ENCODE data around the gene HTR6.

HTR6 gene

GRCh38 chr1:19648689-19649088 is 16.0 kb upstream of the HTR6 start:
- peaks cover 4% of the 10 kb centered on the region for H3K27me3 ChIP-seq (ENCODE audit: low read depth, low read length)
- peaks cover 25 to 55% of the 10 kb centered on the region in 2 donors for H3K4me1 ChIP-seq (ENCODE audit: control insufficient read depth in 1 of 2, insufficient read depth in 2 of 2, low read length in 2 of 2)
- H3K36me3 ChIP-seq (ENCODE audit: control insufficient read depth in 1 of 2, insufficient read depth in 2 of 2, low read length in 2 of 2) = no peaks in the 10 kb centered on the region
- H3K27ac ChIP-seq (ENCODE audit: low read length) = no peak overlapping the region
- H3K4me3 ChIP-seq (ENCODE audit: low read depth in 1 of 2, low read length in 2 of 2) = no peak overlapping the region
- H3K9me3 ChIP-seq (ENCODE audit: control insufficient read depth in 1 of 2, low read length in 2 of 2) = no peaks in the 10 kb centered on the region

DNA sequence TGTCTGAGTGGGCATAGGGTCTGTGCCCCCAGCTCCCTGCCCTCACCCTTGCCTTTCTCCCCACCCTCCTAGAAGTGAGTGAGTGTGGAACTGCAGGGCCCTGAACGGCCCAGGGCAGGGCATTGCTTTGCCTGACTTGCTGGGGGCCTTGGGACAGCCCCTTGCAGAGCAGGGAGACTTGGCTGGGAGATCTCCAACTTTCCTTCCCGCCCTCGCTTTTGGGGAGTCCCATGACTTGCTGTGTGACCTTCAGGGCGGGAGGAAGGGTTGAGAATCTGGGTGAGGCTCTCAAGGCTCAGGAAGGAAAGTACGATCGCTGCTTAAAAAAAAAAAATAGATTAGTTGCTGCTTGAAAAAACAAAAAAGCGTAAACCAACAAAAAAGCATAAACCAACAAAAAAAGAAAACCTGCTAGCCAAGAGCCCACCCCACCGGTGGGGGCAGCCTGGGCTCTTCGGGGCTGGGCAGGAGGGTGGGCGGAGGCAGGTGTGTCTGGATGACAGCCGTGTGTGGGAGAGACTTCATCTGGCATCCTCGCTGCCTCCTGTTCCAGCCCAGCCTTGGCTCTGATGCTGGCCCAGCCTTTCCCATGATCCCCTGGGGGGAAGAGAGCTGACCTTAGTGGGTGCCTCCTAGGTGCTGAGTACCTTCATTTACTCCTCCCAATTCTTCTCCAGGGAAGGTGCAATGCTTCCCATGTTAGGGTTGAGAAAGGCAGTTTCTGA is 14.1 kb upstream of the HTR6 start:
- no peaks in the 10 kb centered on the region for H3K9me3 ChIP-seq (ENCODE audit: control insufficient read depth in 1 of 2, low read length in 2 of 2)
- H3K36me3 ChIP-seq (ENCODE audit: control insufficient read depth in 1 of 2, insufficient read depth in 2 of 2, low read length in 2 of 2) = peaks cover 0 to 3% of the 10 kb centered on the region in 2 donors
- peaks cover 4% of the 10 kb centered on the region for H3K27me3 ChIP-seq (ENCODE audit: low read depth, low read length)
- peak overlapping the region in 1 of 2 donors; percentile 27 for H3K4me3 ChIP-seq (ENCODE audit: low read depth in 1 of 2, low read length in 2 of 2)
- H3K4me1 ChIP-seq (ENCODE audit: control insufficient read depth in 1 of 2, insufficient read depth in 2 of 2, low read length in 2 of 2) = peaks cover 30 to 64% of the 10 kb centered on the region in 2 donors
- H3K27ac ChIP-seq (ENCODE audit: low read length) = peak overlapping the region; percentile 56

DNA sequence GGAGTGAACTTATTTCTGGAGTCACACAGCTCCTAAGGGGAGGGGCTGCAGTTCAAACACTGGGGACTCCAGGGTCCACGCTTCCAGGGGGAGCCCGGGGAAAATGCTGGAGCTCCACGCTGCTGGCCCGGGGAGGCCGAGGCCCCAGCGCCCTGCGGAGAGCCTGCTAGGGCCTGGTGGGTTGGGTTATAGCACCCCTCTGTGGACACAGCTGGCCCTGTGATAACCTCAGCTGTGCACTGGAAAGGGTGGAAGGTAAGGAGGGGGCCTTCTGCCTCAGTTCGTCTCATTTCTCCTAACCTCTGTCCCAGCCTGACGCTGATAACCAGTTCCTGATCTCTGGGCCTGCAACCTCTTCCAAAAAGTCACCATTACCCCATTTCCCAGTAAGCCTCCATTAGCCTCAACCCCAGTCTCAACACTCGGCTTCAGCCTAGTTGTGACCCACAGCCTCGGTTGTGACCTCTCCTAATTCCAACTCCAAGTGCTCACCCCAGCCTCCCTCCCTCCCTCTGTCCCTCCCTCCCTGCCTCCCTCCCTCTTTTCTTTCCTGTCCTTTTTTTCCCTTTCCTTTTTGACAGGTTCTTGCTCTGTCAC is 13.4 kb upstream of the HTR6 start:
- peaks cover 26 to 57% of the 10 kb centered on the region in 2 donors for H3K4me1 ChIP-seq (ENCODE audit: control insufficient read depth in 1 of 2, insufficient read depth in 2 of 2, low read length in 2 of 2)
- peak overlapping the region; percentile 56 for H3K27ac ChIP-seq (ENCODE audit: low read length)
- peaks cover 0 to 9% of the 10 kb centered on the region in 2 donors for H3K36me3 ChIP-seq (ENCODE audit: control insufficient read depth in 1 of 2, insufficient read depth in 2 of 2, low read length in 2 of 2)
- peak overlapping the region in 1 of 2 donors; percentile 27 for H3K4me3 ChIP-seq (ENCODE audit: low read depth in 1 of 2, low read length in 2 of 2)
- peaks cover 4% of the 10 kb centered on the region for H3K27me3 ChIP-seq (ENCODE audit: low read depth, low read length)
- no peaks in the 10 kb centered on the region for H3K9me3 ChIP-seq (ENCODE audit: control insufficient read depth in 1 of 2, low read length in 2 of 2)

DNA sequence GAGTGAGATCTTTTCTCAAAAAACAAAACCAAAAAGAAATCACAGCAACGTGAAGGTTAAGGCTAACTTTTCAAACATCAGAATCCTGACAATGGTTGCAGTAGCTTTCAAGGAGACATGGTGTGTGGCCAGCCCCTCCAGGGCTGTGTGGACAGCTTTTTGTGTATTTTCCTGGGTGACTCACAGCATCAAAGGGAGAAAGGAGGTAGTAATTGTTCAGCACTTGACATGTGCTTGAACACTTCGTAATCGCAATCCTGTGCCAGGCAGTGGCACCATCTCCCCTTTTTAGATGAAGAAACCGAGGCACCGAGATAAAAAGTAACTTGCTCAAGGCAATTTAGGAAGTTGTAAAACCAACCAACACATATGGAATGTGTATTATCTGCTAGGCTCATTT is 10.3 kb upstream of the HTR6 start:
- Histone ChIP-seq H3K4me1 (ENCODE audit: control insufficient read depth in 1 of 2, insufficient read depth in 2 of 2, low read length in 2 of 2) (peaks cover 14 to 40% of the 10 kb centered on the region in 2 donors), H3K9me3 (ENCODE audit: control insufficient read depth in 1 of 2, low read length in 2 of 2) (no peaks in the 10 kb centered on the region), H3K27ac (ENCODE audit: low read length) (no peak overlapping the region), H3K27me3 (ENCODE audit: low read depth, low read length) (no peaks in the 10 kb centered on the region), H3K4me3 (ENCODE audit: low read depth in 1 of 2, low read length in 2 of 2) (no peak overlapping the region), H3K36me3 (ENCODE audit: control insufficient read depth in 1 of 2, insufficient read depth in 2 of 2, low read length in 2 of 2) (peaks cover 9 to 17% of the 10 kb centered on the region in 2 donors)

- peaks cover 14 to 41% of the 10 kb centered on the region in 2 donors for H3K4me1 ChIP-seq (ENCODE audit: control insufficient read depth in 1 of 2, insufficient read depth in 2 of 2, low read length in 2 of 2)
- no peak overlapping the region for H3K27ac ChIP-seq (ENCODE audit: low read length)
- no peaks in the 10 kb centered on the region for H3K9me3 ChIP-seq (ENCODE audit: control insufficient read depth in 1 of 2, low read length in 2 of 2)
- H3K27me3 ChIP-seq (ENCODE audit: low read depth, low read length) = no peaks in the 10 kb centered on the region
- no peak overlapping the region for H3K4me3 ChIP-seq (ENCODE audit: low read depth in 1 of 2, low read length in 2 of 2)
- H3K36me3 ChIP-seq (ENCODE audit: control insufficient read depth in 1 of 2, insufficient read depth in 2 of 2, low read length in 2 of 2) = peaks cover 9 to 17% of the 10 kb centered on the region in 2 donors
Measured at GRCh38 chr1:19654886-19655717, 9.6 kb upstream of the HTR6 start.

DNA sequence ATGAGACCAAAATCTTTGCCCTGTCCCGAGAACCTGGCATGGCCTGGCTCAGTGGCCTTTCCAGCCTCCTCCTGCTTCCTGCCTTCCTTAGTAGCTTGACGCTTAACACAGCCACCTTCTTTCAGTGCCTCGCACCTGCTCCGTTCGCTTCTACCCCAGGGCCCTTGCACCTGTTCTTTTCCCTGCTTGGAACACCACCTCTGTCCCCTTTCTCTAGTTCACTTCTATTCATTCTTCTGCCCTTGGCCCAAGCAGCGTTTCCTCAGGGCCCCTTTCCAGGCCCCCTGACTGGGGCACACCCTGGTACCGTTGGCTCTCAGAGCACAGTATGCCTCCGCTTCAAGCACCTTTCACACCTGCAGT is 9.0 kb upstream of the HTR6 start:
- H3K9me3 ChIP-seq (ENCODE audit: control insufficient read depth in 1 of 2, low read length in 2 of 2) = no peaks in the 10 kb centered on the region
- peaks cover 9 to 17% of the 10 kb centered on the region in 2 donors for H3K36me3 ChIP-seq (ENCODE audit: control insufficient read depth in 1 of 2, insufficient read depth in 2 of 2, low read length in 2 of 2)
- H3K27me3 ChIP-seq (ENCODE audit: low read depth, low read length) = no peaks in the 10 kb centered on the region
- H3K4me1 ChIP-seq (ENCODE audit: control insufficient read depth in 1 of 2, insufficient read depth in 2 of 2, low read length in 2 of 2) = peaks cover 8 to 35% of the 10 kb centered on the region in 2 donors
- no peak overlapping the region for H3K27ac ChIP-seq (ENCODE audit: low read length)
- no peak overlapping the region for H3K4me3 ChIP-seq (ENCODE audit: low read depth in 1 of 2, low read length in 2 of 2)

- H3K4me1 ChIP-seq (ENCODE audit: control insufficient read depth in 1 of 2, insufficient read depth in 2 of 2, low read length in 2 of 2) = peaks cover 5 to 29% of the 10 kb centered on the region in 2 donors
- no peak overlapping the region for H3K27ac ChIP-seq (ENCODE audit: low read length)
- no peak overlapping the region for H3K4me3 ChIP-seq (ENCODE audit: low read depth in 1 of 2, low read length in 2 of 2)
- peaks cover 9 to 17% of the 10 kb centered on the region in 2 donors for H3K36me3 ChIP-seq (ENCODE audit: control insufficient read depth in 1 of 2, insufficient read depth in 2 of 2, low read length in 2 of 2)
- H3K9me3 ChIP-seq (ENCODE audit: control insufficient read depth in 1 of 2, low read length in 2 of 2) = no peaks in the 10 kb centered on the region
- no peaks in the 10 kb centered on the region for H3K27me3 ChIP-seq (ENCODE audit: low read depth, low read length)
Measured at GRCh38 chr1:19656134-19656779, 8.4 kb upstream of the HTR6 start.

DNA sequence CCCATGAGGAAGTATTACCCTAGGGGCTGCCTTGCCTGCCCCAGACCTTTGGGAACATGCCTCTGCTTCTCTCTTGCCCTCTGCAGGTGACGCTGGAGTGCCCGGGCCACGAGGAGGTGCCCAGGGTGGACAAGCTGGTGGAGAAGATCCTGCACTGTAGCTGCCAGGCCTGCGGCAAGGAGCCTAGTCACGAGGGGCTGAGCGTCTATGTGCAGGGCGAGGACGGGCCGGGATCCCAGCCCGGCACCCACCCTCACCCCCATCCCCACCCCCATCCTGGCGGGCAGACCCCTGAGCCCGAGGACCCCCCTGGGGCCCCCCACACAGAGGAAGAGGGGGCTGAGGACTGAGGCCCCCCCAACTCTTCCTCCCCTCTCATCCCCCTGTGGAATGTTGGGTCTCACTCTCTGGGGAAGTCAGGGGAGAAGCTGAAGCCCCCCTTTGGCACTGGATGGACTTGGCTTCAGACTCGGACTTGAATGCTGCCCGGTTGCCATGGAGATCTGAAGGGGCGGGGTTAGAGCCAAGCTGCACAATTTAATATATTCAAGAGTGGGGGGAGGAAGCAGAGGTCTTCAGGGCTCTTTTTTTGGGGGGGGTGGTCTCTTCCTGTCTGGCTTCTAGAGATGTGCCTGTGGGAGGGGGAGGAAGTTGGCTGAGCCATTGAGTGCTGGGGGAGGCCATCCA is 7.8 kb upstream of the HTR6 start:
- H3K9me3 ChIP-seq (ENCODE audit: control insufficient read depth in 1 of 2, low read length in 2 of 2) = no peaks in the 10 kb centered on the region
- H3K36me3 ChIP-seq (ENCODE audit: control insufficient read depth in 1 of 2, insufficient read depth in 2 of 2, low read length in 2 of 2) = peaks cover 9 to 17% of the 10 kb centered on the region in 2 donors
- H3K4me3 ChIP-seq (ENCODE audit: low read depth in 1 of 2, low read length in 2 of 2) = no peak overlapping the region
- peaks cover 5 to 25% of the 10 kb centered on the region in 2 donors for H3K4me1 ChIP-seq (ENCODE audit: control insufficient read depth in 1 of 2, insufficient read depth in 2 of 2, low read length in 2 of 2)
- H3K27ac ChIP-seq (ENCODE audit: low read length) = no peak overlapping the region
- no peaks in the 10 kb centered on the region for H3K27me3 ChIP-seq (ENCODE audit: low read depth, low read length)

DNA sequence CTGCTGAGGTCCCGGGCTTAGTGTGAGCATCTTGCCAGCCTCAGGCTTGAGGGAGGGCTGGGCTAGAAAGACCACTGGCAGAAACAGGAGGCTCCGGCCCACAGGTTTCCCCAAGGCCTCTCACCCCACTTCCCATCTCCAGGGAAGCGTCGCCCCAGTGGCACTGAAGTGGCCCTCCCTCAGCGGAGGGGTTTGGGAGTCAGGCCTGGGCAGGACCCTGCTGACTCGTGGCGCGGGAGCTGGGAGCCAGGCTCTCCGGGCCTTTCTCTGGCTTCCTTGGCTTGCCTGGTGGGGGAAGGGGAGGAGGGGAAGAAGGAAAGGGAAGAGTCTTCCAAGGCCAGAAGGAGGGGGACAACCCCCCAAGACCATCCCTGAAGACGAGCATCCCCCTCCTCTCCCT is 7.2 kb upstream of the HTR6 start:
- H3K4me3 ChIP-seq (ENCODE audit: low read depth in 1 of 2, low read length in 2 of 2) = no peak overlapping the region
- H3K27ac ChIP-seq (ENCODE audit: low read length) = no peak overlapping the region
- no peaks in the 10 kb centered on the region for H3K27me3 ChIP-seq (ENCODE audit: low read depth, low read length)
- peaks cover 9 to 17% of the 10 kb centered on the region in 2 donors for H3K36me3 ChIP-seq (ENCODE audit: control insufficient read depth in 1 of 2, insufficient read depth in 2 of 2, low read length in 2 of 2)
- H3K4me1 ChIP-seq (ENCODE audit: control insufficient read depth in 1 of 2, insufficient read depth in 2 of 2, low read length in 2 of 2) = peaks cover 5 to 23% of the 10 kb centered on the region in 2 donors
- no peaks in the 10 kb centered on the region for H3K9me3 ChIP-seq (ENCODE audit: control insufficient read depth in 1 of 2, low read length in 2 of 2)

GRCh38 chr1:19658186-19658585 is 6.5 kb upstream of the HTR6 start:
- Histone ChIP-seq H3K4me3 (ENCODE audit: low read depth in 1 of 2, low read length in 2 of 2) (no peak overlapping the region), H3K27ac (ENCODE audit: low read length) (no peak overlapping the region), H3K9me3 (ENCODE audit: control insufficient read depth in 1 of 2, low read length in 2 of 2) (no peaks in the 10 kb centered on the region)

More at GRCh38 chr1:19658186-19658585, 6.5 kb upstream of the HTR6 start:
- peaks cover 9 to 17% of the 10 kb centered on the region in 2 donors for H3K36me3 ChIP-seq (ENCODE audit: control insufficient read depth in 1 of 2, insufficient read depth in 2 of 2, low read length in 2 of 2)
- peaks cover 5 to 23% of the 10 kb centered on the region in 2 donors for H3K4me1 ChIP-seq (ENCODE audit: control insufficient read depth in 1 of 2, insufficient read depth in 2 of 2, low read length in 2 of 2)
- H3K27me3 ChIP-seq (ENCODE audit: low read depth, low read length) = no peaks in the 10 kb centered on the region
